GM21528 (cell line): ENCODE data around the gene NMNAT2.

Source experiments
- ATAC-seq: cut with Tn5 transposase; IDR thresholded peaks from one replicate; pipeline ENCODE4 v1.9.1; 2021; ENCODE audit warnings: mild to moderate bottlenecking, moderate library complexity; ENCODE audit not compliant: unreplicated experiment, low FRiP score

Gene NMNAT2

GRCh38 chr1:183223467-183223866 is 194.7 kb downstream of the NMNAT2 start:
- ATAC-seq, result no peak

- no peak for ATAC-seq
Measured at GRCh38 chr1:183222909-183223308, 195.3 kb downstream of the NMNAT2 start.

- no peak for ATAC-seq
Measured at GRCh38 chr1:183219616-183220009, 198.6 kb downstream of the NMNAT2 start.

- ATAC-seq, result no peak
Measured at GRCh38 chr1:183218971-183219615, 199.1 kb downstream of the NMNAT2 start.

- no peak for ATAC-seq
Measured at GRCh38 chr1:183218027-183218618, 200.1 kb downstream of the NMNAT2 start.

- ATAC-seq, result no peak
Measured at GRCh38 chr1:183215936-183216335, 202.2 kb downstream of the NMNAT2 start.

- no peak for ATAC-seq
Measured at GRCh38 chr1:183215076-183215720, 203.0 kb downstream of the NMNAT2 start.

- no peak for ATAC-seq
Measured at GRCh38 chr1:183214021-183214970, 203.9 kb downstream of the NMNAT2 start.

GRCh38 chr1:183212870-183213269 is 205.3 kb downstream of the NMNAT2 start:
- ATAC-seq, result no peak

- ATAC-seq, result no peak
Measured at GRCh38 chr1:183210681-183211080, 207.5 kb downstream of the NMNAT2 start.

- no peak for ATAC-seq
Measured at GRCh38 chr1:183209533-183210158, 208.5 kb downstream of the NMNAT2 start.

GRCh38 chr1:183206538-183207122 is 211.6 kb downstream of the NMNAT2 start:
- ATAC-seq, result no peak

- ATAC-seq, result no peak
Measured at GRCh38 chr1:183205196-183205781, 212.9 kb downstream of the NMNAT2 start.

- ATAC-seq, result no peak
Measured at GRCh38 chr1:183203094-183203493, 215.1 kb downstream of the NMNAT2 start.

GRCh38 chr1:183200451-183200850 is 217.7 kb downstream of the NMNAT2 start:
- ATAC-seq, result no peak

- ATAC-seq, result no peak
Measured at GRCh38 chr1:183199304-183199703, 218.9 kb downstream of the NMNAT2 start.

- no peak for ATAC-seq
Measured at GRCh38 chr1:183198463-183198862, 219.7 kb downstream of the NMNAT2 start.
